ENCODE results near the gene CLIP1.
"Not testable (repeated sequence)": the region's sequence is repeated elsewhere in the genome, so short reads cannot be mapped to it uniquely, and the experiment has no call there.

Gene CLIP1

DNA sequence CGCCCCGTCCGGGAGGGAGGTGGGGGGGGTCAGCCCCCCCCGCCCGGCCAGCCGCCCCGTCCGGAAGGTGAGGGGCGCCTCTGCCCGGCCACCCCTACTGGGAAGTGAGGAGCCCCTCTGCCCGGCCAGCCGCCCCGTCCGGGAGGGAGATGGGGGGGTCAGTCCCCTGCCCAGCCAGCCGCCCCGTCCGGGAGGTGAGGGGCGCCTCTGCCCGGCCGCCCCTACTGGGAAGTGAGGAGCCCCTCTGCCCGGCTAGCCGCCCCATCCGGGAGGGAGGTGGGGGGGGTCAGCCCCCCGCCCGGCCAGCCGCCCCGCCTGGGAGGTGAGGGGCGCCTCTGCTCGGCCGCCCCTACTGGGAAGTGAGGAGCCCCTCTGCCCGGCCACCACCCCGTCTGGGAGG, 64.9 kb downstream of the CLIP1 start:
- H3K36me3 ChIP-seq (ENCODE audit: control insufficient read depth, insufficient read depth, low read length) = peaks cover 22% of the 10 kb centered on the region
- not testable (repeated sequence) for H3K9ac ChIP-seq (ENCODE audit: low read length); H3K4me1 ChIP-seq (ENCODE audit: control insufficient read depth, insufficient read depth, low read length); H3K27ac ChIP-seq (ENCODE audit: low read depth, low read length); H3K27me3 ChIP-seq (ENCODE audit: control insufficient read depth, insufficient read depth, low read length); H3K4me3 ChIP-seq (ENCODE audit: low read length)

DNA sequence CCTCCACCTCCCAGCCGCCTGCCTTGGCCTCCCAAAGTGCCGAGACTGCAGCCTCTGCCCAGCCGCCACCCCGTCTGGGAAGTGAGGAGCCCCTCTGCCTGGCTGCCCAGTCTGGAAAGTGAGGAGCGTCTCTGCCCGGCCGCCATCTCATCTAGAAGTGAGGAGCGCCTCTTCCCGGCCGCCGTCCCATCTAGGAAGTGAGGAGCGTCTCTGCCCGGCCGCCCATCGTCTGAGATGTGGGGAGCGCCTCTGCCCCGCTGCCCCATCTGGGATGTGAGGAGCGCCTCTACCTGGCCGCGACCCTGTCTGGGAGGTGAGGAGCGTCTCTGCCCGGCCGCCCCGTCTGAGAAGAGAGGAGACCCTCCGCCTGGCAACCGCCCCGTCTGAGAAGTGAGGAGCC, 65.5 kb downstream of the CLIP1 start:
- H3K4me3 ChIP-seq (ENCODE audit: low read length); H3K27me3 ChIP-seq (ENCODE audit: control insufficient read depth, insufficient read depth, low read length); H3K9ac ChIP-seq (ENCODE audit: low read length); H3K27ac ChIP-seq (ENCODE audit: low read depth, low read length); H3K4me1 ChIP-seq (ENCODE audit: control insufficient read depth, insufficient read depth, low read length): not testable (repeated sequence)
- H3K36me3 ChIP-seq (ENCODE audit: control insufficient read depth, insufficient read depth, low read length) = peaks cover 22% of the 10 kb centered on the region

DNA sequence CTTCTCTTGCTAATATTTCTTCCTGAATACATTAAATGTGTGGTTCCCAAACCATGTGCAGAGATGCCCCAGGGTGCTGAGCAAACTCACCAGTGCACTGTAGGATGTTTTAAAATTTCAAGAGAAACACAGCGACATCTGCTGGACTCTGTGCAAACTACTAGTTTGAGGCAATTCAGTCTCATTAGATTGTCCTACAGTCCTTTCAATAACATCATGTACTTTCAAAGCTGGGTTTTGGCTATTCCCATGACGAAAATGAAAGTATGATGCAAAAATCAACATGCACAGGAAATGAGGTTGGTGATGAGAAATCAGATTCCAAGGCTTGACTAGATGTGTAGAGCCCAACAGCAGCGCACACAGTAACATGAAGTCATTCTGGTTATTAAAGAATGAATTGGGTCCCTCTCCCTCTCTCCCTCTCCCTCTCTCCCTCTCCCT, 66.3 kb downstream of the CLIP1 start:
- Histone ChIP-seq H3K9ac (ENCODE audit: low read length) (no peak overlapping the region), H3K4me3 (ENCODE audit: low read length) (no peak overlapping the region), H3K36me3 (ENCODE audit: control insufficient read depth, insufficient read depth, low read length) (peaks cover 22% of the 10 kb centered on the region), H3K27me3 (ENCODE audit: control insufficient read depth, insufficient read depth, low read length) (no peaks in the 10 kb centered on the region), H3K4me1 (ENCODE audit: control insufficient read depth, insufficient read depth, low read length) (no peaks in the 10 kb centered on the region), H3K27ac (ENCODE audit: low read depth, low read length) (no peak overlapping the region)

- peaks cover 19% of the 10 kb centered on the region for H3K36me3 ChIP-seq (ENCODE audit: control insufficient read depth, insufficient read depth, low read length)
- no peak overlapping the region for H3K4me3 ChIP-seq (ENCODE audit: low read length)
- peaks cover under 1% of the 10 kb centered on the region for H3K4me1 ChIP-seq (ENCODE audit: control insufficient read depth, insufficient read depth, low read length)
- no peak overlapping the region for H3K27ac ChIP-seq (ENCODE audit: low read depth, low read length)
- H3K9ac ChIP-seq (ENCODE audit: low read length) = no peak overlapping the region
- H3K27me3 ChIP-seq (ENCODE audit: control insufficient read depth, insufficient read depth, low read length) = no peaks in the 10 kb centered on the region
Measured at GRCh38 chr12:122355706-122356105, 66.8 kb downstream of the CLIP1 start.

- Histone ChIP-seq H3K27ac (ENCODE audit: low read depth, low read length) (no peak overlapping the region), H3K4me1 (ENCODE audit: control insufficient read depth, insufficient read depth, low read length) (peaks cover 4% of the 10 kb centered on the region), H3K4me3 (ENCODE audit: low read length) (no peak overlapping the region), H3K36me3 (ENCODE audit: control insufficient read depth, insufficient read depth, low read length) (peaks cover 16% of the 10 kb centered on the region), H3K27me3 (ENCODE audit: control insufficient read depth, insufficient read depth, low read length) (no peaks in the 10 kb centered on the region), H3K9ac (ENCODE audit: low read length) (no peak overlapping the region)
Measured at GRCh38 chr12:122354958-122355641, 67.4 kb downstream of the CLIP1 start.

DNA sequence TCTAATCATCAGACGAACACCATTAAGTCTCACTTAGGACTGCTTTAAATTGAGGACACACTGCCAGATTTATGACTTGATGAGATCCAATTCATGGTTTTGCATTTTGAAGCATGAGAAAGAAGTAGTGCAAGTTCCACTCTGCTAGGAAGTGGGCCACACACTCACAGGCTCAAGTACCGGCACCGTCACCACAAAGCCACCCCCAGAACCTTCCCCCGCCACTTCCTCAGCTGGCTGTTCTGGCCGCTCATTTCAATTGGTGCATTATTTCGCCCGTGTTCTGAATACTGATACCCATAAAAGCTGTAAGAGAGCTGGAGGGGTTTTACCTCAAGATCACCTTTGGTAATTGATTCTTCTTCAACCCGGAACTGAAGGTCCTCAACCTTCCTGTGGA, 70.1 kb downstream of the CLIP1 start:
- Histone ChIP-seq H3K36me3 (ENCODE audit: control insufficient read depth, insufficient read depth, low read length) (peaks cover 9% of the 10 kb centered on the region), H3K4me1 (ENCODE audit: control insufficient read depth, insufficient read depth, low read length) (peaks cover 4% of the 10 kb centered on the region), H3K4me3 (ENCODE audit: low read length) (no peak overlapping the region), H3K9ac (ENCODE audit: low read length) (no peak overlapping the region), H3K27me3 (ENCODE audit: control insufficient read depth, insufficient read depth, low read length) (no peaks in the 10 kb centered on the region), H3K27ac (ENCODE audit: low read depth, low read length) (no peak overlapping the region)

- H3K9ac ChIP-seq (ENCODE audit: low read length) = no peak overlapping the region
- peaks cover 16% of the 10 kb centered on the region for H3K36me3 ChIP-seq (ENCODE audit: control insufficient read depth, insufficient read depth, low read length)
- H3K4me3 ChIP-seq (ENCODE audit: low read length) = no peak overlapping the region
- H3K27me3 ChIP-seq (ENCODE audit: control insufficient read depth, insufficient read depth, low read length) = no peaks in the 10 kb centered on the region
- H3K4me1 ChIP-seq (ENCODE audit: control insufficient read depth, insufficient read depth, low read length) = peaks cover 4% of the 10 kb centered on the region
- peak overlapping the region; percentile 0 for H3K27ac ChIP-seq (ENCODE audit: low read depth, low read length)
Measured at GRCh38 chr12:122350141-122350848, 72.2 kb downstream of the CLIP1 start.

DNA sequence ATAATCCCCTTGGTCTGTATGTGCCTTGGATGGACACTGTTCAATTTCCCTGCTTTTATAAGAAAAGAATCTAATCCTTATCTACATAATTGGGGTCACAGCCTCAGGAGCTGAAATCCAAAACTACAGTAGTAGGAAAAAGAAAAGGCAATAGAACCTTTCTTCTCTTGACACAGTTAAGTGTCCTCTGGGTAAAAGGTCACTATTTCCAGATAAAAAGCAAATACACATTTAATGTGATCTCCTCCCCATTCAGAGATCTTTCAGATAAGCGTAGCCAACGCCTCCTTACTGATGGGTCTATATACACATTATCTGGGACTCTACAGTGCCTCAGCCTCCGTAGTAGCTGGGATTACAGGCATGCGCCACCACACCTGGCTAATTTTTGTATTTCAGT, 73.4 kb downstream of the CLIP1 start:
- Histone ChIP-seq H3K4me1 (ENCODE audit: control insufficient read depth, insufficient read depth, low read length) (peaks cover 4% of the 10 kb centered on the region), H3K36me3 (ENCODE audit: control insufficient read depth, insufficient read depth, low read length) (peaks cover 11% of the 10 kb centered on the region), H3K9ac (ENCODE audit: low read length) (no peak overlapping the region), H3K27ac (ENCODE audit: low read depth, low read length) (no peak overlapping the region), H3K27me3 (ENCODE audit: control insufficient read depth, insufficient read depth, low read length) (no peaks in the 10 kb centered on the region), H3K4me3 (ENCODE audit: low read length) (no peak overlapping the region)

- no peaks in the 10 kb centered on the region for H3K27me3 ChIP-seq (ENCODE audit: control insufficient read depth, insufficient read depth, low read length)
- peaks cover 11% of the 10 kb centered on the region for H3K36me3 ChIP-seq (ENCODE audit: control insufficient read depth, insufficient read depth, low read length)
- H3K4me3 ChIP-seq (ENCODE audit: low read length) = no peak overlapping the region
Measured at GRCh38 chr12:122348505-122348904, 74.0 kb downstream of the CLIP1 start.

GRCh38 chr12:122346054-122346453, 76.4 kb downstream of the CLIP1 start:
- H3K27me3 ChIP-seq (ENCODE audit: control insufficient read depth, insufficient read depth, low read length) = no peaks in the 10 kb centered on the region
- no peak overlapping the region for H3K4me3 ChIP-seq (ENCODE audit: low read length)
- H3K27ac ChIP-seq (ENCODE audit: low read depth, low read length) = no peak overlapping the region
- peaks cover 4% of the 10 kb centered on the region for H3K4me1 ChIP-seq (ENCODE audit: control insufficient read depth, insufficient read depth, low read length)
- no peak overlapping the region for H3K9ac ChIP-seq (ENCODE audit: low read length)
- peaks cover 12% of the 10 kb centered on the region for H3K36me3 ChIP-seq (ENCODE audit: control insufficient read depth, insufficient read depth, low read length)

More at GRCh38 chr12:122348505-122348904, 74.0 kb downstream of the CLIP1 start:
- Histone ChIP-seq H3K27ac (ENCODE audit: low read depth, low read length) (no peak overlapping the region), H3K9ac (ENCODE audit: low read length) (no peak overlapping the region), H3K4me1 (ENCODE audit: control insufficient read depth, insufficient read depth, low read length) (peaks cover 4% of the 10 kb centered on the region)

DNA sequence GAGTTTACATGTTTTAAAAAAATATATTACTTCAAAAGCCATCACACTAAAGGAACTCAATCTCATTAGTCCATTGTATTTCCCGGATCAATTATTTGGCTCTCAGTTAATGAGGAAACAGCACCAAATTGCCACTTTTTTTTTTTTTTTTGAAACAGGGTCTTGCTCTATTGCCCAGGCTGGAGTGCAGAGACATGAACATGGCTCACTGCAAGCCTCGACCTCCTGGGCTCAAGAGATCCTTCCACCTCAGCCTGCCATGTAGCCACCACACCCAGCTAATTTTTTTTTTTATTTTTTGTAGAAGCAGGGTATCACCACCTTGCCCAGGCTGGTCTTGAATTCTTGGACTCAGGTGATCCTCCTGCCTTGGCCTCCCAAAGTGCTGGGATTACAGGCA, 77.4 kb downstream of the CLIP1 start:
- Histone ChIP-seq H3K27me3 (ENCODE audit: control insufficient read depth, insufficient read depth, low read length) (no peaks in the 10 kb centered on the region), H3K9ac (ENCODE audit: low read length) (no peak overlapping the region), H3K36me3 (ENCODE audit: control insufficient read depth, insufficient read depth, low read length) (peaks cover 15% of the 10 kb centered on the region), H3K27ac (ENCODE audit: low read depth, low read length) (no peak overlapping the region), H3K4me3 (ENCODE audit: low read length) (no peak overlapping the region), H3K4me1 (ENCODE audit: control insufficient read depth, insufficient read depth, low read length) (no peaks in the 10 kb centered on the region)

DNA sequence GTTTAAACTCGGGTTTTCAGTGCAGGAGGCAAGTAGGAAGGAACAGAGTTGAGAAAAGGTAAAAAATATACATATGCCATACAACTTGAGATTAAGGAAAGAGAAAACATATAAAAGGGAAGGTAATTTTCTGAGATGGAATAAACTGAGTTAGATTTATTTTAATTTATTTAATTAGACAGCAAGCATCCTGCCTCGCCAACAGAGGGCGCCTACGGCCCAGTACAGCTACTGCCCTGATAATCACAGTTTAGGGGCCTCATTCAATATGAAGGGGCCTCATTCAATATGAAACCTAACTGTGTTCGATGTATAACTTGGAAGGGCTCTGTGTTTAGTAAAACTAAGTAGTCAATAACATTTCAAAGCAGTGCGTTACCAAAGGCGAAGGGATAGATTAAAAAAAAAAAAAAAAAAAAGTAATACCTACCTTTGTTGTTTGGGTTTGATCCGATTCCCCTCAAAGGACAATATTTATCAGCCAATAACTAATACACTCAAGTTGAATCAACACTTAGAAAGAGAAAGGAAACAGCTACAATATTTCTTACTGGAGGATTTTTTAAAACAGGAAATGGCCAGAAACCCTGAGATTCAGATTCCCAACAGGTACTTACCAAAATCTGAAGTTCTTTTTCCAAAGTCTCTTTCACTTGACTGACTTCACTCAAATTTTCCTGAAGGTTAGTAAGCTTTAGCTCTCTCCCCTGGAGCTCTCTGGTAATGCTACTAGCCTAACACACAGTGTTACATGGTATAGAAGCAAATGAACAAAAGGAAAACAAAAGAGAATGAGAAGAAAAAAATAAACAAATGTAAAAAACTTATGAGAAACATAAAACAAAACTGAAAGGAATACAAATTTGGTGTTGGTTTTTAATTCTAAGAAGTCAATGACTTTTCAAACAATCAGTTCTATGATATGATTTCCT, 86.2 kb downstream of the CLIP1 start:
- Histone ChIP-seq H3K27ac (ENCODE audit: low read depth, low read length) (no peak overlapping the region), H3K9ac (ENCODE audit: low read length) (no peak overlapping the region), H3K36me3 (ENCODE audit: control insufficient read depth, insufficient read depth, low read length) (peaks cover 25% of the 10 kb centered on the region), H3K4me3 (ENCODE audit: low read length) (no peak overlapping the region), H3K4me1 (ENCODE audit: control insufficient read depth, insufficient read depth, low read length) (no peaks in the 10 kb centered on the region), H3K27me3 (ENCODE audit: control insufficient read depth, insufficient read depth, low read length) (no peaks in the 10 kb centered on the region)
